HepG2 (cell line): ENCODE measurements around the gene BRCA1.

ENCODE experiments used
- CTCF ChIP-seq: sonication (generic); formaldehyde crosslinking; IDR thresholded peaks from 2 replicates; pipeline ENCODE4 v1.5.0; 2020; ENCODE audit warnings: mild to moderate bottlenecking, missing genetic modification reagents, moderate library complexity
- ZNF331 ChIP-seq: sonication (generic); formaldehyde crosslinking; IDR thresholded peaks from 2 replicates; pipeline ENCODE4 v1.4.0; 2020; ENCODE audit warnings: missing genetic modification reagents
- ZNF674 ChIP-seq: sonication (generic); formaldehyde crosslinking; IDR thresholded peaks from 2 replicates; pipeline ENCODE4 v1.5.0; 2020; ENCODE audit warnings: low read depth, mild to moderate bottlenecking, missing genetic modification reagents

GRCh38 chr17:43028221-43028861 lies 96.8 kb downstream of the BRCA1 start:
- no peak for TF ChIP-seq ZNF331 (CRISPR knock-in tag)
- peak; percentile 36; the same call in 1 of the 2 replicates for TF ChIP-seq CTCF (CRISPR knock-in tag)
- no peak for TF ChIP-seq ZNF674
